ENCODE results near the gene CTSZ. TPM values are rescaled to one million over a fixed set of nuclear protein-coding genes. Genes with fewer than 3 reads are reported as not detected.
A peak's percentile ranks its signal among the peaks of the same experiment; 100 is the strongest.

Gene CTSZ
- total and polyA plus RNA-seq, 2 experiments from 2014 or later: 0.58 to 41.4 TPM

DNA sequence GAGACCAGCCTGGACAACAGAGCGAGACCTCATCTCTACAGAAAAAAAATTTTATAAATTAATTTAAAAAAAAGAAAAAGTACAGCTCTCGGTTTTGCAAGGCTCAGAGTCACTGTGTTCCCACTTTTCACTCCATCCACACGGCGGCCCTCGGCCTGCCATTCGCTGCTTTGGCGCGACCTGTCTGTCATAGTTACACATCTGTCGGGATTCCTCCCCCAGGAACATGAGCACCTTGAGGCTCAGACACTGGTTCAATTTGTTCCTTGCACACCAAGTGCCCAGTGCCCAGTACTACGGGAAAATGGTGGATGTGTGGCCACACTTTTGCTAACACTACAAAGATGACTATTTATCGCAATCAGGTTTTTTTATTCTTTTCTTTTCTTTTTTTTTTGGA lies 8.4 kb downstream of the CTSZ start (continued):
- TF ChIP-seq, protein P1, sequence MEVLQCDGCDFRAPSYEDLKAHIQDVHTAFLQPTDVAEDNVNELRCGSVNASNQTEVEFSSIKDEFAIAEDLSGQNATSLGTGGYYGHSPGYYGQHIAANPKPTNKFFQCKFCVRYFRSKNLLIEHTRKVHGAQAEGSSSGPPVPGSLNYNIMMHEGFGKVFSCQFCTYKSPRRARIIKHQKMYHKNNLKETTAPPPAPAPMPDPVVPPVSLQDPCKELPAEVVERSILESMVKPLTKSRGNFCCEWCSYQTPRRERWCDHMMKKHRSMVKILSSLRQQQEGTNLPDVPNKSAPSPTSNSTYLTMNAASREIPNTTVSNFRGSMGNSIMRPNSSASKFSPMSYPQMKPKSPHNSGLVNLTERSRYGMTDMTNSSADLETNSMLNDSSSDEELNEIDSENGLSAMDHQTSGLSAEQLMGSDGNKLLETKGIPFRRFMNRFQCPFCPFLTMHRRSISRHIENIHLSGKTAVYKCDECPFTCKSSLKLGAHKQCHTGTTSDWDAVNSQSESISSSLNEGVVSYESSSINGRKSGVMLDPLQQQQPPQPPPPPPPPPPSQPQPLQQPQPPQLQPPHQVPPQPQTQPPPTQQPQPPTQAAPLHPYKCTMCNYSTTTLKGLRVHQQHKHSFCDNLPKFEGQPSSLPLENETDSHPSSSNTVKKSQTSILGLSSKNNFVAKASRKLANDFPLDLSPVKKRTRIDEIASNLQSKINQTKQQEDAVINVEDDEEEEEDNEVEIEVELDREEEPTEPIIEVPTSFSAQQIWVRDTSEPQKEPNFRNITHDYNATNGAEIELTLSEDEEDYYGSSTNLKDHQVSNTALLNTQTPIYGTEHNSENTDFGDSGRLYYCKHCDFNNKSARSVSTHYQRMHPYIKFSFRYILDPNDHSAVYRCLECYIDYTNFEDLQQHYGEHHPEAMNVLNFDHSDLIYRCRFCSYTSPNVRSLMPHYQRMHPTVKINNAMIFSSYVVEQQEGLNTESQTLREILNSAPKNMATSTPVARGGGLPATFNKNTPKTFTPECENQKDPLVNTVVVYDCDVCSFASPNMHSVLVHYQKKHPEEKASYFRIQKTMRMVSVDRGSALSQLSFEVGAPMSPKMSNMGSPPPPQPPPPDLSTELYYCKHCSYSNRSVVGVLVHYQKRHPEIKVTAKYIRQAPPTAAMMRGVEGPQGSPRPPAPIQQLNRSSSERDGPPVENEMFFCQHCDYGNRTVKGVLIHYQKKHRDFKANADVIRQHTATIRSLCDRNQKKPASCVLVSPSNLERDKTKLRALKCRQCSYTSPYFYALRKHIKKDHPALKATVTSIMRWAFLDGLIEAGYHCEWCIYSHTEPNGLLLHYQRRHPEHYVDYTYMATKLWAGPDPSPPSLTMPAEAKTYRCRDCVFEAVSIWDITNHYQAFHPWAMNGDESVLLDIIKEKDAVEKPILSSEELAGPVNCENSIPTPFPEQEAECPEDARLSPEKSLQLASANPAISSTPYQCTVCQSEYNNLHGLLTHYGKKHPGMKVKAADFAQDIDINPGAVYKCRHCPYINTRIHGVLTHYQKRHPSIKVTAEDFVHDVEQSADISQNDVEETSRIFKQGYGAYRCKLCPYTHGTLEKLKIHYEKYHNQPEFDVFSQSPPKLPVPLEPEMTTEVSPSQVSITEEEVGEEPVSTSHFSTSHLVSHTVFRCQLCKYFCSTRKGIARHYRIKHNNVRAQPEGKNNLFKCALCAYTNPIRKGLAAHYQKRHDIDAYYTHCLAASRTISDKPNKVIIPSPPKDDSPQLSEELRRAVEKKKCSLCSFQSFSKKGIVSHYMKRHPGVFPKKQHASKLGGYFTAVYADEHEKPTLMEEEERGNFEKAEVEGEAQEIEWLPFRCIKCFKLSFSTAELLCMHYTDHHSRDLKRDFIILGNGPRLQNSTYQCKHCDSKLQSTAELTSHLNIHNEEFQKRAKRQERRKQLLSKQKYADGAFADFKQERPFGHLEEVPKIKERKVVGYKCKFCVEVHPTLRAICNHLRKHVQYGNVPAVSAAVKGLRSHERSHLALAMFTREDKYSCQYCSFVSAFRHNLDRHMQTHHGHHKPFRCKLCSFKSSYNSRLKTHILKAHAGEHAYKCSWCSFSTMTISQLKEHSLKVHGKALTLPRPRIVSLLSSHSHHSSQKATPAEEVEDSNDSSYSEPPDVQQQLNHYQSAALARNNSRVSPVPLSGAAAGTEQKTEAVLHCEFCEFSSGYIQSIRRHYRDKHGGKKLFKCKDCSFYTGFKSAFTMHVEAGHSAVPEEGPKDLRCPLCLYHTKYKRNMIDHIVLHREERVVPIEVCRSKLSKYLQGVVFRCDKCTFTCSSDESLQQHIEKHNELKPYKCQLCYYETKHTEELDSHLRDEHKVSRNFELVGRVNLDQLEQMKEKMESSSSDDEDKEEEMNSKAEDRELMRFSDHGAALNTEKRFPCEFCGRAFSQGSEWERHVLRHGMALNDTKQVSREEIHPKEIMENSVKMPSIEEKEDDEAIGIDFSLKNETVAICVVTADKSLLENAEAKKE (CRISPR knock-in tag; IDR thresholded peaks at IDR 0.05): no peak
- TF ChIP-seq POLR2AphosphoS5 (IDR thresholded peaks at IDR 0.05; ENCODE audit: low read depth) (no peak), NANOG (IDR thresholded peaks at IDR 0.05; ENCODE audit: borderline replicate concordance) (no peak), JUNB (IDR thresholded peaks at IDR 0.05; ENCODE audit: unreplicated experiment) (no peak)

DNA sequence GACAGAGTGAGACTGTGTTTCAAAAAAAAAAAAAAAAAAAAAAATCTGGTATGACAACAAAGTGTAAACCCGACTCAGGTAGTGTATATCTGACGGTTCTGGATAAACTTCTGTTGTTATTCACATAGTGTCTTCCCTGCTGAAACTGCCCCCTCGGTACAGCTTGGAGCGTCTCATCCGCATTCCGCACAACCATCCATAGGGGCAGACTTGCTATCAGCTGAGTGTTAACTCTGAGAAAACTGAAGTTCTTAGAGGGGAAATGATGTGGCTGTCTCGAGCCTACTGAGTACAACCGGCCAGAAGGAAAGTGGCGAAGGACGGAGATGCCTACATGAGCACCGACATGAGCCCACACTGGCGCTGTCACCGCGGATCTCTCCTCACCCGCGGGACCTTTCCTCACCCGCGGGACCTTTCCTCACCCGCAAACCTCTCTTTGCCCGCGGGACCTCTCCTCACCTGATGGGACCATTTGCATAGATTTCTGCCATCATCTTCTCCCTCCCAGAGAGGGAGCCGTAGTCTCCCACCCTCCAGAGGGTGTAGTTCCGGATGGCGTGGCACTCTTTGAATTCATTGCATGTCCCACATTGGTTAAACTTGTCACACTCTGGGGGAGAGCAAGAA lies 9.8 kb downstream of the CTSZ start:
- H3K27ac ChIP-seq (ENCODE audit: low read depth): no peak overlapping the region
- no peaks in the 10 kb centered on the region for H3K4me1 Mint-ChIP-seq

More for the DNA sequence above, 9.8 kb downstream of the CTSZ start:
- H3K4me3 ChIP-seq: no peak overlapping the region
- no peak overlapping the region for H3K4me3 Mint-ChIP-seq
- H3K4me2 ChIP-seq: no peak overlapping the region
- H4K20me1 ChIP-seq (replicated peaks; ENCODE audit: insufficient read depth): no peaks in the 10 kb centered on the region; the same call in 1 of the 2 replicates
- peaks cover 8% of the 10 kb centered on the region for H3K27me3 Mint-ChIP-seq (ENCODE audit: insufficient read depth, low read depth, poor library complexity)
- peaks cover 4% of the 10 kb centered on the region; the same call in 1 of the 2 replicates for H3F3A ChIP-seq (replicated peaks; ENCODE audit: low read depth)
- H3K4me1 ChIP-seq (ENCODE audit: insufficient read depth): no peaks in the 10 kb centered on the region
- no peaks in the 10 kb centered on the region for H3K79me2 ChIP-seq (replicated peaks; ENCODE audit: insufficient read depth)
- H3K36me3 ChIP-seq (ENCODE audit: insufficient read depth): peaks cover 30% of the 10 kb centered on the region; the same call in 1 of the 2 replicates
- H3K27ac Mint-ChIP-seq: no peak overlapping the region
- no peaks in the 10 kb centered on the region for H3K9me3 Mint-ChIP-seq
- DNase-seq (ENCODE audit: low spot score) (peak; percentile 23), ATAC-seq (peak; percentile 44)
- TF ChIP-seq, protein P2, sequence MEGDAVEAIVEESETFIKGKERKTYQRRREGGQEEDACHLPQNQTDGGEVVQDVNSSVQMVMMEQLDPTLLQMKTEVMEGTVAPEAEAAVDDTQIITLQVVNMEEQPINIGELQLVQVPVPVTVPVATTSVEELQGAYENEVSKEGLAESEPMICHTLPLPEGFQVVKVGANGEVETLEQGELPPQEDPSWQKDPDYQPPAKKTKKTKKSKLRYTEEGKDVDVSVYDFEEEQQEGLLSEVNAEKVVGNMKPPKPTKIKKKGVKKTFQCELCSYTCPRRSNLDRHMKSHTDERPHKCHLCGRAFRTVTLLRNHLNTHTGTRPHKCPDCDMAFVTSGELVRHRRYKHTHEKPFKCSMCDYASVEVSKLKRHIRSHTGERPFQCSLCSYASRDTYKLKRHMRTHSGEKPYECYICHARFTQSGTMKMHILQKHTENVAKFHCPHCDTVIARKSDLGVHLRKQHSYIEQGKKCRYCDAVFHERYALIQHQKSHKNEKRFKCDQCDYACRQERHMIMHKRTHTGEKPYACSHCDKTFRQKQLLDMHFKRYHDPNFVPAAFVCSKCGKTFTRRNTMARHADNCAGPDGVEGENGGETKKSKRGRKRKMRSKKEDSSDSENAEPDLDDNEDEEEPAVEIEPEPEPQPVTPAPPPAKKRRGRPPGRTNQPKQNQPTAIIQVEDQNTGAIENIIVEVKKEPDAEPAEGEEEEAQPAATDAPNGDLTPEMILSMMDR (conservative IDR thresholded peaks at IDR 0.05; ENCODE audit: low read depth in 2 of 2): 0 out of 4 replicates have a peak, but pooled peaks of 1 of the 2 experiments have one; percentile 5
- TF ChIP-seq STAT1 (IDR thresholded peaks at IDR 0.05; ENCODE audit: unreplicated experiment): no peak
- TF ChIP-seq ZNF114 (CRISPR knock-in tag; IDR thresholded peaks at IDR 0.05): no peak
- no peak for TF ChIP-seq CREB1 (CRISPR knock-in tag; IDR thresholded peaks at IDR 0.05; ENCODE audit: low read depth)
- no peak for TF ChIP-seq POLR2AphosphoS5 (IDR thresholded peaks at IDR 0.05; ENCODE audit: low read depth)
- no peak for TF ChIP-seq EZH2phosphoT487 (IDR thresholded peaks at IDR 0.05; ENCODE audit: unreplicated experiment)
- TF ChIP-seq ZNF331 (CRISPR knock-in tag; IDR thresholded peaks at IDR 0.05; ENCODE audit: low read depth): no peak
- TF ChIP-seq, protein P3, sequence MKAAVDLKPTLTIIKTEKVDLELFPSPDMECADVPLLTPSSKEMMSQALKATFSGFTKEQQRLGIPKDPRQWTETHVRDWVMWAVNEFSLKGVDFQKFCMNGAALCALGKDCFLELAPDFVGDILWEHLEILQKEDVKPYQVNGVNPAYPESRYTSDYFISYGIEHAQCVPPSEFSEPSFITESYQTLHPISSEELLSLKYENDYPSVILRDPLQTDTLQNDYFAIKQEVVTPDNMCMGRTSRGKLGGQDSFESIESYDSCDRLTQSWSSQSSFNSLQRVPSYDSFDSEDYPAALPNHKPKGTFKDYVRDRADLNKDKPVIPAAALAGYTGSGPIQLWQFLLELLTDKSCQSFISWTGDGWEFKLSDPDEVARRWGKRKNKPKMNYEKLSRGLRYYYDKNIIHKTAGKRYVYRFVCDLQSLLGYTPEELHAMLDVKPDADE (IDR thresholded peaks at IDR 0.05): no peak
- TF ChIP-seq EZH2 (IDR thresholded peaks at IDR 0.05; ENCODE audit: low read depth, unreplicated experiment): no peak
- H3K9me2 ChIP-seq (ENCODE audit: insufficient read depth): no peaks in the 10 kb centered on the region
- no peak overlapping the region for H2AFZ ChIP-seq
- H3K36me3 Mint-ChIP-seq (ENCODE audit: low read depth): peaks cover 54% of the 10 kb centered on the region
- no peaks in the 10 kb centered on the region for H3K27me3 ChIP-seq (ENCODE audit: insufficient read depth)
